Muscle of leg (tissue), 16 donors: ENCODE results near the gene A2ML1. TPM values are rescaled to one million over a fixed set of nuclear protein-coding genes. Genes with fewer than 3 reads are reported as not detected.
A peak's percentile ranks its signal among the peaks of the same experiment; 100 is the strongest.
"Not testable (repeated sequence)": the region's sequence is repeated elsewhere in the genome, so short reads cannot be mapped to it uniquely, and the experiment has no call there.

Experiments
- DNase-seq: peaks from one replicate; pipeline ENCODE4 v3.0.0; 2013
- H3K27ac ChIP-seq: one replicate; pipeline ENCODE4 v1.5.1; 2013; ENCODE audit warnings: mild to moderate bottlenecking, low read length, control low read depth
- H3K27me3 ChIP-seq: one replicate; pipeline ENCODE4 v1.6.1; 2013; ENCODE audit warnings: low read length; ENCODE audit not compliant: control insufficient read depth, insufficient read depth
- H3K36me3 ChIP-seq: one replicate; pipeline ENCODE4 v1.6.1; 2013; ENCODE audit warnings: low read length; ENCODE audit not compliant: control insufficient read depth, insufficient read depth
- H3K4me1 ChIP-seq: one replicate; pipeline ENCODE4 v1.6.1; 2013; ENCODE audit warnings: low read length; ENCODE audit not compliant: control insufficient read depth, insufficient read depth
- H3K4me3 ChIP-seq: one replicate; pipeline ENCODE4 v1.5.1; 2013; ENCODE audit warnings: low read length, control low read depth
- H3K9me3 ChIP-seq: replicated peaks from 2 replicates; pipeline ENCODE4 v1.6.1; 2013; ENCODE audit warnings: low read depth, low read length; ENCODE audit not compliant: control insufficient read depth
- WGBS: methylation state at CpG from one replicate; pipeline ENCODE4 v1.1.5; 2013; ENCODE audit warnings: missing lambda C conversion rate; ENCODE audit not compliant: insufficient coverage; 5-methylcytosine and 5-hydroxymethylcytosine counted together
- long read RNA-seq, 11 donors: transcript quantifications; one replicate each; lab custom pipeline, GENCODE V29; 2026
- polyA plus RNA-seq, 8 donors: library from polyadenylated mRNA; unstranded; fragments of 120-200 nt; gene quantifications; one replicate each; pipeline versions ENCODE4 v1.2.1 to v1.2.3, GENCODE V29; 2013; ENCODE audit warnings: inconsistent platforms in 1 of 8, low replicate concordance in 1 of 8; ENCODE audit not compliant: insufficient read length in 8 of 8, insufficient read depth in 1 of 8
- total RNA-seq: library from RNA; stranded (reverse); fragments of 120-200 nt; gene quantifications from one replicate; pipeline ENCODE4 v1.2.4, GENCODE V29; 2013

The A2ML1 gene
- total RNA-seq = not detected
- 1 to 10 TPM in 1 of 8 donors, under 1 TPM in 6, not detected in 1; 0.02 to 6.5 (median 0.33) TPM for polyA plus RNA-seq
- long read RNA-seq, donor 1 = 0 reads
- long read RNA-seq, donor 2 = 0 reads
- long read RNA-seq, donor 3 = 0 reads
- long read RNA-seq, donor 4 = 0 reads
- long read RNA-seq, donor 5 = 0 reads
- long read RNA-seq, donor 6 = 0 reads
- long read RNA-seq, donor 7 = 0 reads
- long read RNA-seq, donor 8 = 0 reads
- long read RNA-seq, donor 9 = 0 reads
- long read RNA-seq, donor 10 = 0 reads
- long read RNA-seq, donor 11 = 0 reads

DNA sequence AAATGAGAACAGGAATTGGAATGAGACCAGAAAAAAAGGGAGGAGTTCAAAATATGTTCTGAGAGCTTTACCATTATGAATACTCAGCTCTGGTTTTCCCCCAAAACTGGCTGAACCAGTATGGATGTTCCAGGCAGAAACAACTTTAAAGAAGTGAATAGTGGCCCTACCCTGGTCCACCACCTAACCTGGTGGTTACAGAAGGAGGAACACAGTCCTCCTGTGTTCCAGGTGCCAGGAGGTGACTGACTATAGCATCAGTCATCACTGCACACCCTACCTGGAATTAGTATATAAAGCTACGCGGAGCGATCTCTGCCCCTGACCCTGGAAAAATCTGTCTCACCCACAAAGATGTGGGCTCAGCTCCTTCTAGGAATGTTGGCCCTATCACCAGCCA lies at the start of gene A2ML1:
A2ML1 (plus strand) TSS at position 324 of the 400 bp plus-strand sequence; CDS start at position 355, 31 bp downstream.
- H3K27me3 ChIP-seq = no peaks in the 10 kb centered on the region
- DNase-seq = no peak
- no peak within 1 kb of the TSS for H3K27ac ChIP-seq
- peaks cover 2% of the 10 kb centered on the region for H3K9me3 ChIP-seq
- H3K36me3 ChIP-seq = no peaks in the 10 kb centered on the region
- WGBS = no CpG with 5 or more reads among the region's 3 CpGs
- H3K4me3 ChIP-seq = no peak within 1 kb of the TSS
- H3K4me1 ChIP-seq = no peaks in the 10 kb centered on the region

DNA sequence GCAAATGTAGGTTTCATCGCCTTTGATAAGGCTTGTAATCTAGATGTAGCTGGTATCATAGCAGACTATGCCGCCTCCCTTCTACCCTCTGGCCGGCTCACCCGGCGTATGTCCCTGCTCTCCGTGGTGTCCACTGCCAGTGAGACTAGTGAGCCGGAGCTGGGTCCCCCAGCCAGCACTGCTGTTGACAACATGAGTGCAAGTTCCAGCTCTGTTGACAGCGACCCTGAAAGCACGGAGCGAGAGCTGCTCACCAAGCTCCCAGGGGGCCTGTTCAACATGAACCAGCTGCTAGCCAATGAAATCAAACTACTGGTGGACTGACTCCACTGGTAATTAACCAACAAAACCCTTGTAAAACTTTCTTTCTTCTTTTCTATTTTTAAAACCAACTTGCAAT lies 49.0 kb upstream of the A2ML1 start:
- no peak overlapping the region for H3K27ac ChIP-seq
- WGBS = 78% methylated on average over 9 of the region's 10 CpGs
- H3K27me3 ChIP-seq = no peaks in the 10 kb centered on the region
- peaks cover 9% of the 10 kb centered on the region for H3K36me3 ChIP-seq
- DNase-seq = no peak
- no peaks in the 10 kb centered on the region for H3K9me3 ChIP-seq
- H3K4me1 ChIP-seq = no peaks in the 10 kb centered on the region
- no peak overlapping the region for H3K4me3 ChIP-seq

DNA sequence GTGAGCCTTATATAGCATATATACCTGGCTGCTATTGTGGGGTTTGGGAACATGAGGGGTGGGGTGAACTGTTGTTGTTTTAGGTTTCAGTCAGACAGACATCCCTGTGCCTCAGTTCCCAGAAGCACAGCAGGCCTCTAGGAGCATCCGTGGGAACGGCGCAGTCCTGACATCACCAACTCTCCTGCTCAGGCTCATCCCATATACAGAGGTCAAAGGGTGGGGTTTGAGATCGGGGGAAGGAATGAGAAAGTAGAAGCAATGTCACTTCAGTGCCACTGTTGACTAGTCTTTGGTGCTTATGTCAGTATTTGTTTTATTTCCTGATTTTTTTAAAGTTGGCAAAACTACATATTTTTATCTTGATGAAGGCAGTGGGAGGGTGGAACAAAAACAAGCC lies 43.1 kb upstream of the A2ML1 start:
- Histone ChIP-seq H3K27ac (no peak overlapping the region), H3K4me1 (no peaks in the 10 kb centered on the region)

DNA sequence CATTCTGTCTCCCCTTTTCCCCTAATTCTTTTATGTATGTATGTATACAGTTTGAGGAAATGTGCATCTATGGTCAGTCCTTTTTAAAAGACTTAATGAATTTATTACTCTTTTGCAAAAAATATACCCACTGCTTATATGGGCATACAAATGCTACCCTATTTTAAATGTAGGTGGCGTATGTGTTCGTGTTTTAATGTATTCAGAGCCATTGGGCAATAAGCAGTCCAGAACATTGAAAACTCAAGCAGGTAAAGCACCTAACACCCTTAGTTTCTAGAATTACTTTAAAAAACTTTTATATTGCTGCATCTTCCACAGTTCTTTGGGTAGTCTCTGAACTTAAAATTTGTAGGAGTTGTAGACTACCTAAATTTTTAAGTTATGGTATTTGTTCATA lies 42.6 kb upstream of the A2ML1 start:
- Histone ChIP-seq H3K9me3 (no peaks in the 10 kb centered on the region), H3K27ac (no peak overlapping the region), H3K36me3 (peaks cover 11% of the 10 kb centered on the region), H3K4me3 (no peak overlapping the region), H3K4me1 (no peaks in the 10 kb centered on the region), H3K27me3 (no peaks in the 10 kb centered on the region)
- DNase-seq = no peak
- WGBS = no CpG with 5 or more reads among the region's 2 CpGs

More for the DNA sequence above, 43.1 kb upstream of the A2ML1 start:
- Histone ChIP-seq H3K9me3 (no peaks in the 10 kb centered on the region), H3K4me3 (no peak overlapping the region), H3K27me3 (no peaks in the 10 kb centered on the region), H3K36me3 (peaks cover 11% of the 10 kb centered on the region)
- DNase-seq = no peak
- WGBS = no CpG with 5 or more reads among the region's 4 CpGs

DNA sequence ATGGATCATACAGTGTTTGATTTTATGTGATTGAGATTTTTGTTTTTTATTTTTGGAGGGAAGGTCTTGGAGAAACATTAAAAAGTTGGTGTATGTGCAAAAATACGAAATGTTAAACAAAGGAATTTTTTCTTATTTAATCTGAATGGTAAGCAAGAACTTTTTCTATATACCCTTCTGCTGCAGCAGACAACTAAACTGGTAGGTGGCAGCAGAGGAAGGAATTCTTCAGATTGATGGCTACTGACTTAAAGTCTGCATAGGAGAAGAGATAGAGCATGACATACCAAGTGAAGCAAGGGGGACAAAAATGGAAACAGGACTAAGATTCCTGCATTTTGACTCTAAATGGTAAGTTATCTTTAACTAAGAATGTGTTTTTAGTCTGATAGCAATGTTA lies 42.0 kb upstream of the A2ML1 start:
- Histone ChIP-seq H3K9me3 (no peaks in the 10 kb centered on the region), H3K36me3 (peaks cover 11% of the 10 kb centered on the region), H3K4me1 (no peaks in the 10 kb centered on the region), H3K27me3 (no peaks in the 10 kb centered on the region), H3K27ac (no peak overlapping the region), H3K4me3 (no peak overlapping the region)
- DNase-seq = peak; percentile 53
- no CpG with 5 or more reads among the region's 1 CpG for WGBS

DNA sequence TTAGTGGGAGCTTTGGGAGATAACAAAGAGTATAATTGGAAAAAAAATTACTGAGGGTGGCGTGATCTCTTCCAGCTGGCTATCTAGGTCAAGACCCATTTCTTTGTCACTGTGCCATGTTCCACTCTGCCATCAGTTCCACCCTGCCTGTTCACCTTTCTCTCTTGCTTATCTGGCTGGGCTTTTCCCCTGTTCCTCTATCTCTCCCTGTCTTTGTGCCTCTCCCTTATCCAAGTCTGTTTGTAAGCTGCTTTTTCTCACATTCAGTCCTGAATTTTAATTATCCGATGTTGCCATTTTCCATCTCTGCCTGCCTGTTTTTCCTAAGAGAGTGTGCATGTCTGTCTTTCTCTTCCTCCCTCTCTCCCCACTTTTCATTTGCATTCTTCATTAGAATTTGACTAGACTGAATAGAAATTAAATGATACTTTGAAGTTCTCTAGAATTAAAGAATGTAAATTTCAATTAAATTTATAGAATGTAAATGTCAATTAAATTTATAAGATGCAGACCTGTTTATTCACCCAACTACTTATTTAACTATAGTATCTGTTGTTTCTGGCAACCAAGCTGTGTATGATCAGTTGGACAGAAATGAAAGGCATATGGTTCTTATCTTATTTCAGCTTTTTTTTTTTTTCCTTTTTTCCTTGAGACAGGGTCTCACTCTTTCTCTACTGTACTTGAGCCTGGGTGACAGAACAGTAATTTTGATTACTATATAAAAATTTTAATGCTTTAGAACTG lies 40.9 kb upstream of the A2ML1 start:
- no CpG with 5 or more reads among the region's 2 CpGs for WGBS
- H3K27me3 ChIP-seq = no peaks in the 10 kb centered on the region

DNA sequence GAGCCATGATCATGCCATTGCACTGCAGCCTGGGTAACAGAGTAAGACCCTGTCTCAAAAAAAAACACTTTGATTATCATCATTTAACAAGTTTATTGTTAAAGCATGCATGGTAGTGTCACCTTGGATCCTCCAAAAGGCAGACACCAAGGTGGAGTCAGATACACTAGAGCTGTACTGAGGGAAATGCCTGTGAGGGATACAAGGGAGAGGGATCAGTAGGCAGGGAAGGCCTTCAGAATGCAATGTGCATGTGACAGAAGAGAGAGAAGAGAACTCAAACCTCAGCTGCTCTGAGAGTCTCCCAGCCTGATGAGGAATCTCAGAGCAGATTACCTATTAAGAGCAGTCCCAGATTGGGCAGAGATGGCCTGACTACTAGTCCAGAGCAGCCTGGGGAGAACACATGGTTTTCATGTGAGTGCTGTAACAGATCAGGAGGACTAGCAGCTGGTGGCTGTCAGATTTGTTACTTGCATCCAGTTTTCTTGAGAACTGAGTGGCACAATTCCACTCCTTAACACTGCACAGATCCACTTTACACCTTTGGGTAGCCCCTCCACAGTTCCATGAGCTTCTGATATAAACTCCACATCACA lies 38.0 kb upstream of the A2ML1 start:
- DNase-seq = no peak
- peaks cover 6% of the 10 kb centered on the region for H3K36me3 ChIP-seq
- no peak overlapping the region for H3K4me3 ChIP-seq
- H3K27ac ChIP-seq = no peak overlapping the region
- no peaks in the 10 kb centered on the region for H3K27me3 ChIP-seq
- no peaks in the 10 kb centered on the region for H3K9me3 ChIP-seq
- H3K4me1 ChIP-seq = no peaks in the 10 kb centered on the region

More for the DNA sequence above, 40.9 kb upstream of the A2ML1 start:
- Histone ChIP-seq H3K27ac (no peak overlapping the region), H3K4me1 (no peaks in the 10 kb centered on the region), H3K4me3 (no peak overlapping the region), H3K36me3 (peaks cover 11% of the 10 kb centered on the region), H3K9me3 (no peaks in the 10 kb centered on the region)
- no peak for DNase-seq

DNA sequence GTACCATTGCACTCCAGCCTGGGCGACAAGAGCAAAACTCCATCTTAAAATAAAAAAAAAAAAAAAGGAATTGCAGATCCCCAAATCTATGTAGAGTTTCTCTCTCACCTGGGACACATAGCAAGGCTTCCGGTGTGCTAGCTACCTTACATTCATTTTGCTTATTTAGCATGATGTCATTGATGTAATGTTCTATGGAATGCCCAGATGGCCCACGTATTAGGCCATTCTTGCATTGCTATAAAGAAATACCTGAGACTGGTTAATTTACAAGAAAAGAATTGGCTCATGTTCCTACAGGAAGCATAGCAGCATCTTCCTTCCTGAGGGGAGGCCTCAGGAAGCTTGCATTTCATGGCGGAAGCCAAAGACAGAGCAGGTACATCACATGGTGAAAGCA lies 36.9 kb upstream of the A2ML1 start:
- Histone ChIP-seq H3K36me3 (peaks cover 6% of the 10 kb centered on the region), H3K4me1 (no peaks in the 10 kb centered on the region), H3K27ac (no peak overlapping the region), H3K9me3 (no peaks in the 10 kb centered on the region), H3K4me3 (no peak overlapping the region), H3K27me3 (no peaks in the 10 kb centered on the region)
- no CpG with 5 or more reads among the region's 4 CpGs for WGBS
- DNase-seq = no peak

DNA sequence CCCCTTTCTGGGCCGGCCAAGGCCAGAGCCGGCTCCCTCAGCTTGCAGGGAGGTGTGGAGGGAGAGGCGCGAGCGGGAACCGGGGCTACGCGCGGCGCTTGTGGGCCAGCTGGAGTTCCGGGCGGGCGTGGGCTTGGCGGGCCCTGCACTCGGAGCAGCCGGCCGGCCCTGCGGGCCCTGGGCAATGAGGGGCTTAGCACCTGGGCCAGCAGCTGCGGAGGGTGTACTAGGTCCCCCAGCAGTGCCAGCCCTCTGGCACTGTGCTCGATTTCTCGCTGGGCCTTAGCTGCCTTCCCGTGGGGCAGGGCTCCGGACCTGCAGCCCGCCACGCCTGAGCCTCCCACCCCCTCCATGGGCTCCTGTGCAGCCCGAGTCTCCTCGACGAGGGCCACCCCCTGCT lies 35.2 kb upstream of the A2ML1 start:
- WGBS = 95% methylated on average over 27 of the region's 28 CpGs
- H3K4me1 ChIP-seq, H3K9me3 ChIP-seq, H3K27me3 ChIP-seq, H3K27ac ChIP-seq, H3K4me3 ChIP-seq, H3K36me3 ChIP-seq, DNase-seq: not testable (repeated sequence)

DNA sequence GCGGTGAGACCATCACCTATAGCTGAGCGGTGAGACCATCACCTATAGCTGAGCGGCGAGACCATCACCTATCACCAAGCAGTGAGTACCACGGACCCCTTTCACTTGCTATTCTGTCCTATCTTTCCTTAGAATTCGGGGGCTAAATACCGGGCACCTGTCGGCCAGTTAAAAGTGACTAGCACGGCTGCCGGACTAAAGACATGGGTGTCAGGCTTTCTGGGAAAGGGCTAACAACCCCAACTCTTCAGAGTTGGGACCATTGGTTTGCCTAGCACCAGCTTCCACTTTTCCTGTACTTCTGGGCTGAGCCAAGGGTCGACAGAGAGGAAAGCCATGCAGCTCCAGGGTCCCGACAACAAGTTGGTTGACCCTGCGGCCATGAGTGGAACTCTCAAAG lies 33.7 kb upstream of the A2ML1 start:
- H3K9me3 ChIP-seq, H3K4me3 ChIP-seq, H3K27me3 ChIP-seq: not testable (repeated sequence)

More for the DNA sequence above, 33.7 kb upstream of the A2ML1 start:
- WGBS = 63% methylated on average over 13 of the region's 13 CpGs
- H3K4me1 ChIP-seq, DNase-seq, H3K36me3 ChIP-seq, H3K27ac ChIP-seq: not testable (repeated sequence)
